ENCODE data around the gene KLHL26. TPM values are rescaled to one million over a fixed set of nuclear protein-coding genes. Genes with fewer than 3 reads are reported as not detected.

The KLHL26 gene
- total RNA-seq, 4 donors from 2014 or later: 13.4 to 20.2 (median 15.9) TPM

- H3K36me3 ChIP-seq: no peaks in the 10 kb centered on the region
- H3K4me3 ChIP-seq (replicated peaks in 1 of 3): peak overlapping the region in 2 of 3 donors; percentile 23 to 86
- TF ChIP-seq POLR2A (IDR thresholded peaks at IDR 0.05): no peak
- TF ChIP-seq CTCF (IDR thresholded peaks at IDR 0.05): no peak
- H3K27ac ChIP-seq: peak overlapping the region; percentile 70 to 96 (median 92)
- H3K4me1 ChIP-seq: peaks cover 8 to 31% of the 10 kb centered on the region in 2 donors
- H3K9me3 ChIP-seq: no peaks in the 10 kb centered on the region
- intact Hi-C loops (cut with DNase I): no loop called here
- WGBS, 2 donors: 4% methylated on average over 37 of the region's 44 CpGs
- DNase-seq: peak; percentile 96 to 98
- no peaks in the 10 kb centered on the region for H3K27me3 ChIP-seq
Measured at GRCh38 chr19:18636183-18636968, 452 bp upstream of the KLHL26 start.

GRCh38 chr19:18637673-18638630 is 1.1 kb downstream of the KLHL26 start:
- no peaks in the 10 kb centered on the region for H3K27me3 ChIP-seq
- intact Hi-C loops (cut with DNase I): no loop called here
- H3K4me1 ChIP-seq: peaks cover 8 to 31% of the 10 kb centered on the region in 2 donors
- no peaks in the 10 kb centered on the region for H3K36me3 ChIP-seq
- peak overlapping the region in 2 of 3 donors; percentile 86 to 97 for H3K4me3 ChIP-seq (replicated peaks in 1 of 3)
- no peak for TF ChIP-seq POLR2A (IDR thresholded peaks at IDR 0.05)
- TF ChIP-seq CTCF (IDR thresholded peaks at IDR 0.05): no peak
- peak; percentile 67 to 71 for DNase-seq
- peak overlapping the region; percentile 92 to 98 (median 96) for H3K27ac ChIP-seq
- WGBS, 2 donors: 35 to 50% methylated on average over 3 of the region's 3 CpGs
- no peaks in the 10 kb centered on the region for H3K9me3 ChIP-seq

- intact Hi-C loops (cut with DNase I): no loop called here
- H3K27ac ChIP-seq: no peak overlapping the region
- no peak for TF ChIP-seq POLR2A (IDR thresholded peaks at IDR 0.05)
- no peak for TF ChIP-seq CTCF (IDR thresholded peaks at IDR 0.05)
- peaks cover 8 to 38% of the 10 kb centered on the region in 2 donors for H3K4me1 ChIP-seq
- WGBS, 2 donors: 83 to 84% methylated on average over 8 of the region's 8 CpGs
- H3K9me3 ChIP-seq: no peaks in the 10 kb centered on the region
- no peaks in the 10 kb centered on the region for H3K27me3 ChIP-seq
- no peak for DNase-seq
- no peak overlapping the region for H3K4me3 ChIP-seq (replicated peaks in 1 of 3)
- H3K36me3 ChIP-seq: no peaks in the 10 kb centered on the region
Measured at GRCh38 chr19:18639706-18640243, 2.9 kb downstream of the KLHL26 start.

- H3K27me3 ChIP-seq: no peaks in the 10 kb centered on the region
- peak overlapping the region; percentile 23 to 96 (median 48) for H3K27ac ChIP-seq
- WGBS, 2 donors: 55 to 66% methylated on average over 15 of the region's 15 CpGs
- no peaks in the 10 kb centered on the region for H3K36me3 ChIP-seq
- TF ChIP-seq CTCF (IDR thresholded peaks at IDR 0.05): peak in 2 of 6 experiments; percentile 14 to 20
- TF ChIP-seq POLR2A (IDR thresholded peaks at IDR 0.05): no peak
- intact Hi-C loops (cut with DNase I): no loop called here
- H3K4me3 ChIP-seq (replicated peaks in 1 of 3): no peak overlapping the region
- peak; percentile 40 to 48 for DNase-seq
- H3K9me3 ChIP-seq: no peaks in the 10 kb centered on the region
- peaks cover 37 to 53% of the 10 kb centered on the region in 2 donors for H3K4me1 ChIP-seq
Measured at GRCh38 chr19:18644196-18645034, 7.6 kb downstream of the KLHL26 start.

Measured in thyroid gland (tissue), 4 donors.